Testis (tissue), 2 donors: ENCODE data around the gene RPS6KA6.

Experiments
- POLR2A ChIP-seq: fragments of 450-650 bp; IDR thresholded peaks from one replicate; pipeline ENCODE4 v1.6.1; 2017; ENCODE audit warnings: antibody characterized with exemption, mild to moderate bottlenecking, moderate library complexity
- TF ChIP-seq, protein P1 (sequence below), 3 experiments: fragments of 450-650 bp in 2 of 3; fragments of 200-600 bp in 1 of 3; sonication (generic) in 1 of 3; IDR thresholded peaks; one replicate each; pipeline ENCODE4 v1.5.1; 2016 to 2019; ENCODE audit warnings: antibody characterized with exemption in 3 of 3, mild to moderate bottlenecking in 2 of 3, moderate library complexity in 1 of 3

- TF ChIP-seq POLR2A: no peak
- TF ChIP-seq, protein P1, sequence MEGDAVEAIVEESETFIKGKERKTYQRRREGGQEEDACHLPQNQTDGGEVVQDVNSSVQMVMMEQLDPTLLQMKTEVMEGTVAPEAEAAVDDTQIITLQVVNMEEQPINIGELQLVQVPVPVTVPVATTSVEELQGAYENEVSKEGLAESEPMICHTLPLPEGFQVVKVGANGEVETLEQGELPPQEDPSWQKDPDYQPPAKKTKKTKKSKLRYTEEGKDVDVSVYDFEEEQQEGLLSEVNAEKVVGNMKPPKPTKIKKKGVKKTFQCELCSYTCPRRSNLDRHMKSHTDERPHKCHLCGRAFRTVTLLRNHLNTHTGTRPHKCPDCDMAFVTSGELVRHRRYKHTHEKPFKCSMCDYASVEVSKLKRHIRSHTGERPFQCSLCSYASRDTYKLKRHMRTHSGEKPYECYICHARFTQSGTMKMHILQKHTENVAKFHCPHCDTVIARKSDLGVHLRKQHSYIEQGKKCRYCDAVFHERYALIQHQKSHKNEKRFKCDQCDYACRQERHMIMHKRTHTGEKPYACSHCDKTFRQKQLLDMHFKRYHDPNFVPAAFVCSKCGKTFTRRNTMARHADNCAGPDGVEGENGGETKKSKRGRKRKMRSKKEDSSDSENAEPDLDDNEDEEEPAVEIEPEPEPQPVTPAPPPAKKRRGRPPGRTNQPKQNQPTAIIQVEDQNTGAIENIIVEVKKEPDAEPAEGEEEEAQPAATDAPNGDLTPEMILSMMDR (IDR thresholded peaks at IDR 0.05): no peak
These were observed 123.8 kb downstream of the RPS6KA6 start for GRCh38 chrX:84064164-84064563.
